Progenitor cell of endocrine pancreas (in vitro differentiated cells): ENCODE results near the gene FLT3LG. TPM values are rescaled to one million over a fixed set of nuclear protein-coding genes. Genes with fewer than 3 reads are reported as not detected.

Experiments used
- DNase-seq: peaks from one replicate; pipeline ENCODE4 v3.0.0; 2021; ENCODE audit warnings: low spot score; ENCODE audit not compliant: unreplicated experiment
- H3K27ac Mint-ChIP-seq: 2 replicates; pipeline ENCODE4 v1.8.0; 2021; ENCODE audit warnings: mild to moderate bottlenecking, moderate library complexity, mixed read lengths
- H3K27me3 Mint-ChIP-seq: 2 replicates; pipeline ENCODE4 v1.8.0; 2021; ENCODE audit warnings: mixed read lengths
- H3K36me3 Mint-ChIP-seq: 2 replicates; pipeline ENCODE4 v1.8.0; 2022; ENCODE audit warnings: mixed read lengths; ENCODE audit not compliant: insufficient read depth
- H3K4me1 Mint-ChIP-seq: 2 replicates; pipeline ENCODE4 v1.8.0; 2021; ENCODE audit warnings: low read depth, mixed read lengths
- H3K4me3 Mint-ChIP-seq: 2 replicates; pipeline ENCODE4 v1.8.0; 2021; ENCODE audit warnings: low read depth, mild to moderate bottlenecking, moderate library complexity, mixed read lengths
- H3K9me3 Mint-ChIP-seq: 2 replicates; pipeline ENCODE4 v1.8.0; 2021; ENCODE audit warnings: low read depth, mixed read lengths
- total RNA-seq: library from RNA; stranded (reverse); gene quantifications from 2 replicates; pipeline ENCODE4 v1.2.1, GENCODE V29; 2021
- TF ChIP-seq, protein P1 (sequence below): fragments of 200-600 bp; sonication (generic); IDR thresholded peaks from one replicate; pipeline ENCODE4 v1.5.0; 2021; ENCODE audit warnings: antibody characterized with exemption, mild to moderate bottlenecking; ENCODE audit not compliant: unreplicated experiment

FLT3LG gene
- total RNA-seq, 1 donor from 2014 or later: 0.96 TPM

DNA sequence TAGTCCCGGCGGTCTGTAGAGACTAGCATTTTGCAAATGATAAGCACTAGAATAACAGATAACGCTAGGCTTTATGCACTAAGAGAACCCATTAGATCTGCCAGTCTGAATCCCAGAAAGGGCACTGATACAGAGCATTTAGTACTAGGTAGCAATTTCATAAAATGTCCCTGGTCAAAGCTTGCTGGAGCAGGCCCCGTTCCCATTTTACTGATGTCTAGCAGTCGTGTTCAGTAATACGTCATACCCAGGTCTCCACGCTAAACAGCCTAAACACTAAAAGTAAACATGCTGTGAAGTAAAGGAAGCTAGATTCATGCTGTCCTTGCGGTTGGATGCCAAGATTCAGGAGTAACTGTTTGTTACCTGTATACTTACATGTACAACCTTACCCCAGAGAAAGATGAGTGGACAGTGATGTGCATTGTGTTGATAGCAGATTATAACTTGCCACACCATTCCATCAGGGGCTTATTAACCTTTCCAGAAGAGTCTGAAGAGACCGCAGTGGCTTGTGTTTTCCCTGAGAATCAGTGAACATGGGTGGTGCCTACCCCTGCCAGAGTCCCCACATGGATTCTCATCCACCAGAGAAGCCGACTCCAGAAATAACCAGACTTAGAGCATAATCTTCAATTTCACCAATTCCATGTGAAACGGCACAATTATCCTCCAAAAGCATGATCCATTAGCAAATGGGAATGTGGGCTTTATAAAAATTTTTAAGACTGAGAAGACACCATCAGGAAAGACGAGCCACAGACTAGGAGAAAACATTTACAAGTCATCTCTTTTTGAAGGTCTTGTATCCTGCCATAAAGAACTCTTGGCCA lies 18.8 kb downstream of the FLT3LG start:
- H3K4me3 Mint-ChIP-seq: no peak overlapping the region
- peak overlapping the region; percentile 92 for H3K27ac Mint-ChIP-seq
- peaks cover 23% of the 10 kb centered on the region for H3K4me1 Mint-ChIP-seq
- no peaks in the 10 kb centered on the region for H3K27me3 Mint-ChIP-seq
- no peaks in the 10 kb centered on the region for H3K9me3 Mint-ChIP-seq
- no peak for DNase-seq
- TF ChIP-seq, protein P1, sequence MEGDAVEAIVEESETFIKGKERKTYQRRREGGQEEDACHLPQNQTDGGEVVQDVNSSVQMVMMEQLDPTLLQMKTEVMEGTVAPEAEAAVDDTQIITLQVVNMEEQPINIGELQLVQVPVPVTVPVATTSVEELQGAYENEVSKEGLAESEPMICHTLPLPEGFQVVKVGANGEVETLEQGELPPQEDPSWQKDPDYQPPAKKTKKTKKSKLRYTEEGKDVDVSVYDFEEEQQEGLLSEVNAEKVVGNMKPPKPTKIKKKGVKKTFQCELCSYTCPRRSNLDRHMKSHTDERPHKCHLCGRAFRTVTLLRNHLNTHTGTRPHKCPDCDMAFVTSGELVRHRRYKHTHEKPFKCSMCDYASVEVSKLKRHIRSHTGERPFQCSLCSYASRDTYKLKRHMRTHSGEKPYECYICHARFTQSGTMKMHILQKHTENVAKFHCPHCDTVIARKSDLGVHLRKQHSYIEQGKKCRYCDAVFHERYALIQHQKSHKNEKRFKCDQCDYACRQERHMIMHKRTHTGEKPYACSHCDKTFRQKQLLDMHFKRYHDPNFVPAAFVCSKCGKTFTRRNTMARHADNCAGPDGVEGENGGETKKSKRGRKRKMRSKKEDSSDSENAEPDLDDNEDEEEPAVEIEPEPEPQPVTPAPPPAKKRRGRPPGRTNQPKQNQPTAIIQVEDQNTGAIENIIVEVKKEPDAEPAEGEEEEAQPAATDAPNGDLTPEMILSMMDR: no peak
- H3K36me3 Mint-ChIP-seq: peaks cover 33% of the 10 kb centered on the region

DNA sequence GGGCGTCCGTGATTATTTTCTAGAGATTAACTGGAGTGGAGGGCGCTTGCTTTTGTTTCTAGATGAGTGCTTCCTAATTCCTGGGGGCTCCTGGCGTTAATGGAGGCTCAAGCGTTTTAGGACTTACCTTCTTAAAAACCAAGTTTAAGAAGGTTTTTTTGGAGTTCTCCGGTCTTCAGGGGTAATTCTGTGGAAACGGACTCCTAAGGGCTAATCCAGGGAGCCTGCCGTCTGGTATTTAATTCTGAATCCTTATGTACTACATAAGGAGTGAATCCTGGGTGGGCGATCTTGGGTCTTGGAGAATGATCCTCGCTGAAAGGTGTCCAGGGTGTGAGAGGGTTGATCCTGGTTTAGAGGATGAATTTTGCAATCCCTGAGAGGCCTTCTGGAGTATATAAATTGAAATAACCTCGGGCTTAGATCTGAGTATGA lies 22.6 kb downstream of the FLT3LG start:
- H3K4me3 Mint-ChIP-seq: peak overlapping the region; percentile 94
- H3K36me3 Mint-ChIP-seq: peaks cover 23% of the 10 kb centered on the region
- no peak for DNase-seq

DNA sequence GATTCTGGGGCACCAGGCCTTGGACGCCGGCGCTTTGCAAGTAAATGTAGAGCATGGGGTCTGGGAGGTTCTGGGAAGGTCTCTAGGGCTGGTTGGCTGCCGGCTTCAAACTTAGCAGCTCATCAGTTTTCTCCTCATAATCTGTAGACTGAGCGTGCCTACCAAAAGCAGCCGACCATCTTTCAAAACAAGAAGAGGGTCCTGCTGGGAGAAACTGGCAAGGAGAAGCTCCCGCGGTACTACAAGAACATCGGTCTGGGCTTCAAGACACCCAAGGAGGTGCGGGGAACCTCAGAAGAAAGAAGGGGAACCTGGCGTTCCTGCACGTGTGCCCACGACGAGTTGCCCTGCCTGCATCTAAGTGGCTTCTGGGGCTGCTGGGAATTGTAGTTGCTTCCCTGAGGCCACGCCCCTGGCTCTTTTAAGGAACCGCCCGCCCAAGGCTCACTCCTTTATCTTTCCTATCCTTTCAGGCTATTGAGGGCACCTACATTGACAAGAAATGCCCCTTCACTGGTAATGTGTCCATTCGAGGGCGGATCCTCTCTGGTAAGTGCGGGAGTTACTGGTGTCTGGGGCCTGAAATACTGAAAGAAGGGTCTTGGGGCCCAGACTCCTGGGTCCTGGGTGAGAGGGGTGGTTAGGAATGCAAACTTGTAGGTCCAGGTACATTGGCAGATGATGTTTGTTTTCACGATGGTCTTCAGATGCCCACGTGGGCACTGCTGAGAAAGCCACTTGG lies 23.2 kb downstream of the FLT3LG start:
- H3K4me1 Mint-ChIP-seq: peaks cover 20% of the 10 kb centered on the region
- H3K4me3 Mint-ChIP-seq: peak overlapping the region; percentile 94
- no peaks in the 10 kb centered on the region for H3K27me3 Mint-ChIP-seq
- no peaks in the 10 kb centered on the region for H3K9me3 Mint-ChIP-seq
- H3K36me3 Mint-ChIP-seq: peaks cover 22% of the 10 kb centered on the region
- H3K27ac Mint-ChIP-seq: peak overlapping the region; percentile 95
- TF ChIP-seq, protein P1: no peak
- no peak for DNase-seq

More for the DNA sequence above, 22.6 kb downstream of the FLT3LG start:
- Mint-ChIP-seq H3K27me3 (no peaks in the 10 kb centered on the region), H3K27ac (peak overlapping the region; percentile 95), H3K9me3 (no peaks in the 10 kb centered on the region), H3K4me1 (peaks cover 20% of the 10 kb centered on the region)
- TF ChIP-seq, protein P1: no peak

DNA sequence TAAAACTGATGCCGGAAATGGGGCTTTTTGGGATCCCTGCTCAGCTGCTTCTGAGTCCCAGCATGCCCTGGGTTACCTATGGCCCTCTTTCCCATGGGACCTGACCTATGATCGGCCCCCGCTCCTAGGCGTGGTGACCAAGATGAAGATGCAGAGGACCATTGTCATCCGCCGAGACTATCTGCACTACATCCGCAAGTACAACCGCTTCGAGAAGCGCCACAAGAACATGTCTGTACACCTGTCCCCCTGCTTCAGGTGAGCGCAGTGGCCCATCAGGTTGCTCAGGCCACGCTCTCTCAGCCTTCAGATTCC lies 23.7 kb downstream of the FLT3LG start:
- Mint-ChIP-seq H3K4me3 (peak overlapping the region; percentile 94), H3K9me3 (no peaks in the 10 kb centered on the region), H3K4me1 (peaks cover 20% of the 10 kb centered on the region), H3K27ac (no peak overlapping the region), H3K27me3 (no peaks in the 10 kb centered on the region), H3K36me3 (peaks cover 17% of the 10 kb centered on the region)
- no peak for DNase-seq
- TF ChIP-seq, protein P1: no peak

DNA sequence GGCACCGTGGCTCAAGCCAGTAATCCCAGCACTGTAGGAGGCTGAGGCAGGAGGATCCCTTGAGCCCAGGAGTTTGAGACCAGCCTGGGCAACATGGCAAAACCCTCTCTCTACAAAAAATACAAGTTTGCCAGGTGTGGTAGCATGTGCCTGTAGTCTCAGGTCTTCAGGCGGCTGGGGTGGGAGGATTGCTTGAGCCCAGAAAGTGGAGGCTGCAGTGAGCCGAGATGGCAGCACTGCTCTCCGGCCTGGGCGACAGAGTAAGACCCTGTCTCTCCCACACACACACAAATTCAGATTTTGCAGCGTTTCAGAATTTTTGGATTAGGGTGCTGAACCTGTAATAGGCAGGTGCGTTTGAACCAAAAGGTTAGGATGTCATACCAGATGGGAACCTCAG lies 24.5 kb downstream of the FLT3LG start:
- H3K27ac Mint-ChIP-seq: peak overlapping the region; percentile 21
- no peak overlapping the region for H3K4me3 Mint-ChIP-seq
- no peaks in the 10 kb centered on the region for H3K27me3 Mint-ChIP-seq
- DNase-seq: no peak
- TF ChIP-seq, protein P1: no peak
- H3K36me3 Mint-ChIP-seq: peaks cover 13% of the 10 kb centered on the region
- no peaks in the 10 kb centered on the region for H3K9me3 Mint-ChIP-seq
- peaks cover 24% of the 10 kb centered on the region for H3K4me1 Mint-ChIP-seq
